KOPT-K1 (cell line): ENCODE data around the gene CPA2.

Experiments used
- H3K27ac ChIP-seq: fragments of 200-600 bp; sonication (generic); 2 replicates; pipeline ENCODE4 v1.5.1; 2016; ENCODE audit warnings: antibody characterized with exemption, mild to moderate bottlenecking, low read depth, low read length; ENCODE audit not compliant: poor library complexity, severe bottlenecking
- H3K36me3 ChIP-seq: fragments of 200-600 bp; sonication (generic); 2 replicates; pipeline ENCODE4 v1.5.1; 2017; ENCODE audit warnings: antibody characterized with exemption, mild to moderate bottlenecking, low read length, moderate library complexity; ENCODE audit not compliant: insufficient read depth
- H3K9me3 ChIP-seq: fragments of 200-600 bp; sonication (generic); 2 replicates; pipeline ENCODE4 v1.5.1; 2017; ENCODE audit warnings: antibody characterized with exemption, low read length, mild to moderate bottlenecking; ENCODE audit not compliant: insufficient read depth, poor library complexity, severe bottlenecking

CPA2 gene

GRCh38 chr7:130288829-130289228, 22.2 kb downstream of the CPA2 start:
- Histone ChIP-seq H3K27ac (no peak overlapping the region), H3K36me3 (no peaks in the 10 kb centered on the region), H3K9me3 (no peaks in the 10 kb centered on the region)

- H3K27ac ChIP-seq, result no peak overlapping the region
- no peaks in the 10 kb centered on the region for H3K9me3 ChIP-seq
These were observed 22.8 kb downstream of the CPA2 start for GRCh38 chr7:130289478-130289877.

GRCh38 chr7:130290745-130291144, 24.1 kb downstream of the CPA2 start:
- Histone ChIP-seq H3K36me3 (no peaks in the 10 kb centered on the region), H3K9me3 (no peaks in the 10 kb centered on the region), H3K27ac (no peak overlapping the region)

More at GRCh38 chr7:130289478-130289877, 22.8 kb downstream of the CPA2 start:
- H3K36me3 ChIP-seq, result no peaks in the 10 kb centered on the region

DNA sequence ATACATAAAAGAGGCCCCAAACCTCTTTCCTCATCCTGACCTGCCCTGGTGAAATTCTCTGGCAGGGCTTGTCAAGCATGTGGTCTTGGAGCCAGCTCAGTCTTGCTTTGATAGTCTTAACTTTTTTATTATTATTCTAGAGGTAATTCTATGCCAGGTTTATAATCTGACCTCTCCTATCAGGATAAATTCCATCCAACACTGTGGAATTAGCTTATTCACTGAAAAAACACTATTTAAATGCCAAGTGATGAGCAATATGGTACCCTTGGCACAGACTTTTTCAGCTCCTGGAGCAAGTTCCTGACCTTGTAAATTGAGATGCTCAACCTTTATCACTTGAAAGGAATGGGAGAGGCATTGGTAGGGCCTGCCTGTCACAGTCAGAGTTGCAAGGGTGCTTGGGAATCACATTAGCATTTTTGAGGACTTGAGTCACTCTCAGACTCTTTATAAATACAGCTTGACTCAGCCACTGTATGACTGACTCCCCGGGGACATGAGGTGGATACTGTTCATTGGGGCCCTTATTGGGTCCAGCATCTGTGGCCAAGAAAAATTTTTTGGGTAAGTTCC, 26.1 kb downstream of the CPA2 start, which contains the start of gene CPA4:
Gene CPA4, plus strand, starts transcription at position 480 of the 576 bp plus-strand sequence. Its CDS starts 20 bp downstream, at position 500.
- Histone ChIP-seq H3K27ac (no peak within 1 kb of the TSS), H3K36me3 (no peaks in the 10 kb centered on the region), H3K9me3 (no peaks in the 10 kb centered on the region)

- Histone ChIP-seq H3K27ac (no peak overlapping the region), H3K36me3 (no peaks in the 10 kb centered on the region), H3K9me3 (no peaks in the 10 kb centered on the region)
These were observed 26.9 kb downstream of the CPA2 start for GRCh38 chr7:130293521-130293920.

DNA sequence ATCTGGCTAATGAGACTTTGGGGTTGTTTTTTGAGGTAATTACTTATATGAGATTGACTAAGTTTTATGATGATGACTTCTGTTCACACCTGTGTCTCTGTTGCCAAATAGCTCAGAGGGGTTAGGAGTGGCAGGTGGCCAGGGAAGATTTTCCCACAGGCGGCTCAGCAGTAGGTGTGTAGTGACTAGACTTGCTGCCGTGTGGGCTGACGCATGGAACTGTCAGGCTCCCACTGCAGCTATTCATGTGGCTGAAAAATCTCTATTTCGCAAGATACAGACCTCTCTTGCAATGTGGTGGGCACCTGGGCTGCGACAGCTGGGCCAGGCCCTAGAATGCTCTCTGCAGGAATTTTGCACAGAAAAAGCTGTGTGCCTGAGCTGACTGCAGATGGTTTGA, 27.7 kb downstream of the CPA2 start:
- Histone ChIP-seq H3K27ac (no peak overlapping the region), H3K36me3 (no peaks in the 10 kb centered on the region), H3K9me3 (no peaks in the 10 kb centered on the region)

GRCh38 chr7:130296221-130296951, 29.7 kb downstream of the CPA2 start:
- Histone ChIP-seq H3K27ac (no peak overlapping the region), H3K36me3 (no peaks in the 10 kb centered on the region), H3K9me3 (no peaks in the 10 kb centered on the region)

GRCh38 chr7:130297628-130298543, 31.2 kb downstream of the CPA2 start:
- Histone ChIP-seq H3K36me3 (no peaks in the 10 kb centered on the region), H3K27ac (no peak overlapping the region), H3K9me3 (no peaks in the 10 kb centered on the region)

DNA sequence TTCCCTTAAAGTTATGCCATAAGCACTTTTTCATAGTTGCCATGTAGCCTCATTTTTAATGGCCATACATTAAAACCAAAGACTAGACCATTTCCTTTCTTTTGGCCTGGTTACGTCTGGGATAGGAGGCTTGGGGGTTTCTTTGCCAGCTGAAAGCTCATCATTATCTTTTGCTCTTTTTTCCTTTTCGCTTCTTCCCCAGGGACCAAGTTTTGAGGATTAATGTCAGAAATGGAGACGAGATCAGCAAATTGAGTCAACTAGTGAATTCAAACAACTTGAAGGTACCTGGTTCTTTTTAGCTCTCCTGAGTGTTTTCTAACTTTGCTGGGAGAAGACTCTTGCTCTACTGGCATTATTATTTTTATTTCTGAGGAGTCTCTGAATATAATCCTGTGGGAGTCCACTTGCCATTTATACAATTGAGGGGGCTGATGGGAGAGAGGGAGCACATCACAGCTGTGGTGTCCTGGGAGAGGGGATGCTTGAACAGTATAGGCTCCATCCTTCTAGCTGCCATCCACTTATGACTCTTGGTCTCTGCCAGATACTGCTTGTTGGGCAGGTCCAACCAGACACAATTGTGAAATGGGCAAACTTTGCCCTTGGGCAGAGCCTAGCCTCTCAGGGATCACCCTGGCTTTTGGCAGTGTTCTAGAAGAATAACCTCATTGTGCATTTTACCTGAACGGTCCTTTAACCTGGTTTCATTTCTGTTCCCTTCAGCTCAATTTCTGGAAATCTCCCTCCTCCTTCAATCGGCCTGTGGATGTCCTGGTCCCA, 32.1 kb downstream of the CPA2 start:
- Histone ChIP-seq H3K27ac (no peak overlapping the region), H3K36me3 (no peaks in the 10 kb centered on the region), H3K9me3 (no peaks in the 10 kb centered on the region)

DNA sequence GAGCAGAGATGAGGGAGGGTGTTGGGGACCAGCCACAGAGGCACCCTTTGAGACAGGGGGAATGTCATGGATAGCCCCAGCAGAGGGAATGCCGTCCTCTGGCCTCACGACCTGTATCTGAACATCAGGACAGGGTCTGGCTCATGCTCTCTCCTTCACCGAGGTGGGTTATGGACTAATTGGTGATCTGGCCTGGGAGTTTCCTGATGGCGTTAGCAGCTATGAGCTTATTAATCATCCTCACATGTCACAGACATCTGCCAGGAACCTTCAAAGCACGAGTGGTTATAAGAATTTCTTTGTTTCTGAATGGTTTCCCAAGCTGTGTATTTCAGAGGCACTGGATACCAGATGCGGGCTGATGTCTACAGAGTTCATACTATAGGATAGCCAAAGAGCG, 33.2 kb downstream of the CPA2 start:
- Histone ChIP-seq H3K9me3 (no peaks in the 10 kb centered on the region), H3K36me3 (no peaks in the 10 kb centered on the region), H3K27ac (no peak overlapping the region)

DNA sequence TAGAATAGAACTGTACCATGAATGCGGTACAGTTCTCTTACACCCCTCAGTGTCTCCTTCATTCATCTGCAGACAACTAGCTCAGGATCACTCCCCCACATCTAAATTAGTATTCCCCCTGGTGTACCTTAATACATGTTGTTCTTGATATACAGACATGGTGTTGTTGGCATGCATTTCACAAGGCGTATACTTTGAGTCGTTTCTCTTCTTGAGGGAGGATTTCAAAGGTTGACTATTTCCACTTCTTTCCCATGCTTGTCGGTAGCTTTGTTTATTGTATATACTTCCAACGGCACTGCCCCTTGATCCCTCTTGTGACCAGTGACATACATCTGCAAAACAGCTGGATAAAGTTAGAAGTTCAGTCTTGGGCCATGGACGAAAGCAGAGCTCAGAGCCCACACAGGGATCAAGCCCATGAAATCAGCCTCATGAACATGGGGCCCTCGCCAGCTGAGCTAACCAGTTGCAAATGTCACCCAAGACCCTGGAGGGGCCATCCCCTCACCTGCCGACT, 34.9 kb downstream of the CPA2 start:
- no peaks in the 10 kb centered on the region for H3K9me3 ChIP-seq
- no peaks in the 10 kb centered on the region for H3K36me3 ChIP-seq
- H3K27ac ChIP-seq, result no peak overlapping the region

DNA sequence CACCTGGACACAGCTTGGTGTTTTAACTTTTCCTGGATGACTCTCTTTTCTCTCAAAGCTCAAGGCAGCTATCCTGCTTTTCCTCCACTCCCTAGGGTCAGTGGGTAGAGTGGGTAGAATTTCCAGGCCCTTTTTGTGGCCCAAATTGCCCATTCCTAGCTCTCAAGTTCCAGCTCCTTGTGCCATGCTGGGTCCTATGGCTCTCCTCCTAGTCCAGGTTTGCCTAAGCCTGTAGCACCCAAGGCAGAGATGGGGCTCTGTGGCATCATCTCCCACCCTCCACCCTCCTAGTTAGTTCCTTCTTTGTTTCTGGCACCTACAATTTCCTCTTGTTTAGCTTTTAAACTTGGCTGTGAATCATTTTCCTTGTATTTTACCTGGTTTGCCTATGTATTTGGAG, 36.0 kb downstream of the CPA2 start:
- H3K9me3 ChIP-seq, result no peaks in the 10 kb centered on the region
- no peaks in the 10 kb centered on the region for H3K36me3 ChIP-seq

DNA sequence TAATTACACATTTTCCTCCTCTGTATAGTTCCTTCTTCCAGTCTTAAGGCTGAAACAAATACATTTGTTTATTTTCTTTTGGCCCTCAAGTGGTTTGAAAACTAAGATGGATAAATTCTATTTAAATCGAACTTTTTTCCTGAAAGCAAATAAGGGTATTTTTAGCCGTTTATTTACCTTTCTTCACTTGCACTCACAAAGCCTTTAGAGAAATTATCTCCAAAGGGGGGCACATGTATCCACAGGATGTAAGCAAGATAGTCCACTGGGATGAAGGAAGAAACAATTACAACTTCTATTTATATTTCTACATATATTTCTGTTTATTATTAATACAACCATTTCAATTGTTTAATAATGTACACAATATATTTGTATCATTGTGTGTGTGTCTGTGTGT, 36.5 kb downstream of the CPA2 start:
- no peaks in the 10 kb centered on the region for H3K36me3 ChIP-seq
- no peak overlapping the region for H3K27ac ChIP-seq
- no peaks in the 10 kb centered on the region for H3K9me3 ChIP-seq

More for the DNA sequence above, 36.0 kb downstream of the CPA2 start:
- H3K27ac ChIP-seq, result no peak overlapping the region

GRCh38 chr7:130303551-130303950, 36.9 kb downstream of the CPA2 start:
- H3K9me3 ChIP-seq, result no peaks in the 10 kb centered on the region
- no peaks in the 10 kb centered on the region for H3K36me3 ChIP-seq
- H3K27ac ChIP-seq, result no peak overlapping the region
